Measurements from ENCODE around the gene AZU1.

AZU1 gene

GRCh38 chr19:872266-872951 is 44.8 kb downstream of the AZU1 start:
- H3K9ac ChIP-seq, result no peak overlapping the region
- H3K36me3 ChIP-seq (ENCODE audit: control insufficient read depth, insufficient read depth, low read length), result no peaks in the 10 kb centered on the region
- no peaks in the 10 kb centered on the region for H3K4me1 ChIP-seq
- no peak overlapping the region for H3K4me2 ChIP-seq (ENCODE audit: low read length)
- H3K79me2 ChIP-seq, result no peaks in the 10 kb centered on the region
- H3K27me3 ChIP-seq (ENCODE audit: control insufficient read depth, insufficient read depth, low read length), result no peaks in the 10 kb centered on the region
- TF ChIP-seq CTCF (IDR thresholded peaks at IDR 0.05), result no peak
- H3K9me3 ChIP-seq (ENCODE audit: control insufficient read depth, low read length), result no peaks in the 10 kb centered on the region
- no peak overlapping the region for H3K4me3 ChIP-seq (ENCODE audit: low read depth, low read length)
- H3K27ac ChIP-seq, result no peak overlapping the region
- H2AFZ ChIP-seq, result no peak overlapping the region

- Histone ChIP-seq H3K27ac (no peak overlapping the region), H3K4me3 (ENCODE audit: low read depth, low read length) (no peak overlapping the region), H3K36me3 (ENCODE audit: control insufficient read depth, insufficient read depth, low read length) (no peaks in the 10 kb centered on the region)
These were observed 45.4 kb downstream of the AZU1 start for GRCh38 chr19:873084-873483.

GRCh38 chr19:873561-874041 is 46.0 kb downstream of the AZU1 start:
- H3K27ac ChIP-seq, result no peak overlapping the region
- H3K4me2 ChIP-seq (ENCODE audit: low read length), result no peak overlapping the region
- no peak overlapping the region for H3K4me3 ChIP-seq (ENCODE audit: low read depth, low read length)
- no peaks in the 10 kb centered on the region for H3K4me1 ChIP-seq
- H3K9me3 ChIP-seq (ENCODE audit: control insufficient read depth, low read length), result no peaks in the 10 kb centered on the region
- H3K27me3 ChIP-seq (ENCODE audit: control insufficient read depth, insufficient read depth, low read length), result no peaks in the 10 kb centered on the region
- H2AFZ ChIP-seq, result no peak overlapping the region
- H3K9ac ChIP-seq, result no peak overlapping the region
- TF ChIP-seq CTCF (IDR thresholded peaks at IDR 0.05), result no peak
- no peaks in the 10 kb centered on the region for H3K36me3 ChIP-seq (ENCODE audit: control insufficient read depth, insufficient read depth, low read length)
- H3K79me2 ChIP-seq, result no peaks in the 10 kb centered on the region

More at GRCh38 chr19:873084-873483, 45.4 kb downstream of the AZU1 start:
- no peak overlapping the region for H3K9ac ChIP-seq
- no peak for TF ChIP-seq CTCF (IDR thresholded peaks at IDR 0.05)
- H3K79me2 ChIP-seq, result no peaks in the 10 kb centered on the region
- H3K27me3 ChIP-seq (ENCODE audit: control insufficient read depth, insufficient read depth, low read length), result no peaks in the 10 kb centered on the region
- H2AFZ ChIP-seq, result no peak overlapping the region
- H3K9me3 ChIP-seq (ENCODE audit: control insufficient read depth, low read length), result no peaks in the 10 kb centered on the region
- no peaks in the 10 kb centered on the region for H3K4me1 ChIP-seq
- no peak overlapping the region for H3K4me2 ChIP-seq (ENCODE audit: low read length)

GRCh38 chr19:875265-875879 is 47.7 kb downstream of the AZU1 start:
- Histone ChIP-seq H3K9ac (no peak overlapping the region), H3K36me3 (ENCODE audit: control insufficient read depth, insufficient read depth, low read length) (no peaks in the 10 kb centered on the region), H3K4me1 (no peaks in the 10 kb centered on the region), H2AFZ (no peak overlapping the region), H3K27ac (no peak overlapping the region), H3K27me3 (ENCODE audit: control insufficient read depth, insufficient read depth, low read length) (no peaks in the 10 kb centered on the region), H3K9me3 (ENCODE audit: control insufficient read depth, low read length) (no peaks in the 10 kb centered on the region), H3K79me2 (no peaks in the 10 kb centered on the region), H3K4me2 (ENCODE audit: low read length) (no peak overlapping the region), H3K4me3 (ENCODE audit: low read depth, low read length) (no peak overlapping the region)
- TF ChIP-seq CTCF (IDR thresholded peaks at IDR 0.05), result no peak
